ENCODE results near the gene STK36.

Gene STK36

DNA sequence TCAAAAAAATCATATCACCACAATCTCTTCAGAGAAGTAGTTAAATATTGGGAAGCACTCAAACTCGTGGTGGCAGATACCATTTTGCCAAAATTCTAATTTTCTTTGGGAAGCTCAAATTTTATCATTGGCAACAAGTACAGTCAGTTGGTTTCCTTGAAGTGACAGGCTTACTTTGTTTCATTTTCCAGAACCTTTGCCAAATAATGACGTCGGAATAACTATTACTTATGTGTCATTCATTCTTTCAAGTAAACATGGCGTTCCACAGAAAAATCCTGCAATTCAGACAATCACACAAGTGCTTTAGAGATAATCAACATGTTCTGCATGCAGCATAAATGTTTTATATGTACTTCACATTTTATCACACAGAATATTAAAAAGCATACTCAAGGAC is 44.2 kb downstream of the STK36 start:
- H3K27ac ChIP-seq: no peak overlapping the region
- peaks cover 26% of the 10 kb centered on the region for H3K36me3 ChIP-seq

DNA sequence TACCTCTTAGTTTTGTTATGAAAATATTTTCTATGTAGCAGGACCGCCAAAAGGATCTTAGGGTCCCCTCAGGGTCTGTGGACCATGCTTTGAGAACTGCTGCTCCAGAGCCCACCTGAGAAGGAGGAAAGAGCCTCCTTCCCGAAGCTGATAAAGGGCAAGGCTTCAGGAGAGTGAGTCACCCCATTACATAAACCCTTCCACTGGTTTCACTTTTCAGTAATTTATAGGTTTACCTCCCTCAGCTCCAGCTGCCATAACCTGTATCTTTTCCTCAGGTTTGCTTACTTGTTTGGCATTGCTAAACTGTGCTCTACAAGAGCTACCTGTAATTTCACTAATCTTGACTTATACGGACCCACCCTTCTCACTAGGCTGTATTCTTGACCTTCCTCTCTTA is 45.4 kb downstream of the STK36 start:
- DNase-seq: no peak
- H3K9me3 ChIP-seq (ENCODE audit: severe bottlenecking): no peaks in the 10 kb centered on the region
- H3K4me3 ChIP-seq (ENCODE audit: low read depth, low read length): no peak overlapping the region
- TF ChIP-seq, protein P1, sequence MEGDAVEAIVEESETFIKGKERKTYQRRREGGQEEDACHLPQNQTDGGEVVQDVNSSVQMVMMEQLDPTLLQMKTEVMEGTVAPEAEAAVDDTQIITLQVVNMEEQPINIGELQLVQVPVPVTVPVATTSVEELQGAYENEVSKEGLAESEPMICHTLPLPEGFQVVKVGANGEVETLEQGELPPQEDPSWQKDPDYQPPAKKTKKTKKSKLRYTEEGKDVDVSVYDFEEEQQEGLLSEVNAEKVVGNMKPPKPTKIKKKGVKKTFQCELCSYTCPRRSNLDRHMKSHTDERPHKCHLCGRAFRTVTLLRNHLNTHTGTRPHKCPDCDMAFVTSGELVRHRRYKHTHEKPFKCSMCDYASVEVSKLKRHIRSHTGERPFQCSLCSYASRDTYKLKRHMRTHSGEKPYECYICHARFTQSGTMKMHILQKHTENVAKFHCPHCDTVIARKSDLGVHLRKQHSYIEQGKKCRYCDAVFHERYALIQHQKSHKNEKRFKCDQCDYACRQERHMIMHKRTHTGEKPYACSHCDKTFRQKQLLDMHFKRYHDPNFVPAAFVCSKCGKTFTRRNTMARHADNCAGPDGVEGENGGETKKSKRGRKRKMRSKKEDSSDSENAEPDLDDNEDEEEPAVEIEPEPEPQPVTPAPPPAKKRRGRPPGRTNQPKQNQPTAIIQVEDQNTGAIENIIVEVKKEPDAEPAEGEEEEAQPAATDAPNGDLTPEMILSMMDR (IDR thresholded peaks at IDR 0.05; ENCODE audit: low read depth, low read length): no peak
- no peak overlapping the region for H3K27ac ChIP-seq
- no peaks in the 10 kb centered on the region for H3K27me3 ChIP-seq (ENCODE audit: insufficient read depth, low read depth, severe bottlenecking)
- H3K36me3 ChIP-seq: peaks cover 26% of the 10 kb centered on the region

More for the DNA sequence above, 44.2 kb downstream of the STK36 start:
- H3K9me3 ChIP-seq (ENCODE audit: severe bottlenecking): no peaks in the 10 kb centered on the region
- H3K4me3 ChIP-seq (ENCODE audit: low read depth, low read length): no peak overlapping the region
- TF ChIP-seq, protein P1 (IDR thresholded peaks at IDR 0.05; ENCODE audit: low read depth, low read length): no peak
- DNase-seq: no peak
- no peaks in the 10 kb centered on the region for H3K27me3 ChIP-seq (ENCODE audit: insufficient read depth, low read depth, severe bottlenecking)

DNA sequence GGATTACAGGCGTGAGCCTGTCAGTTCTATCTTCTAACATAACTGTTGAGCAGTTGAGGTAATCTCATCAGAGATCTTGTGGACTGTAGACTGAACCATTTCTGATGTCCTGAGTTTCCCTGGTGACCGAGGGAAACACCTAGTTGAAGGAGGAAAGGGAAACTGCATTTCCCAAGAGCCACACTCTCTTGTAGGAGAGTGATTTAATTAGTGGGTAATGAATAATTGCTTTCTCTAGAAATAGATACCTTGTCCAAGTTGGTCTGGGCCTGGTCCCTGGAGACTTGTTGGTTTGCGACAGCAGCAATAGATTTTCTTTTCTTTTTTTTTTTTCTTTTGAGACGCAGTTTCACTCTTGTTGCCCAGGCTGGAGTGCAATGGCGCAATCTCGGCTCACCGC is 46.2 kb downstream of the STK36 start:
- DNase-seq: no peak
- Histone ChIP-seq H3K36me3 (peaks cover 26% of the 10 kb centered on the region), H3K27me3 (ENCODE audit: insufficient read depth, low read depth, severe bottlenecking) (no peaks in the 10 kb centered on the region), H3K9me3 (ENCODE audit: severe bottlenecking) (no peaks in the 10 kb centered on the region), H3K27ac (no peak overlapping the region), H3K4me3 (ENCODE audit: low read depth, low read length) (no peak overlapping the region)
- TF ChIP-seq, protein P1 (IDR thresholded peaks at IDR 0.05; ENCODE audit: low read depth, low read length): no peak

DNA sequence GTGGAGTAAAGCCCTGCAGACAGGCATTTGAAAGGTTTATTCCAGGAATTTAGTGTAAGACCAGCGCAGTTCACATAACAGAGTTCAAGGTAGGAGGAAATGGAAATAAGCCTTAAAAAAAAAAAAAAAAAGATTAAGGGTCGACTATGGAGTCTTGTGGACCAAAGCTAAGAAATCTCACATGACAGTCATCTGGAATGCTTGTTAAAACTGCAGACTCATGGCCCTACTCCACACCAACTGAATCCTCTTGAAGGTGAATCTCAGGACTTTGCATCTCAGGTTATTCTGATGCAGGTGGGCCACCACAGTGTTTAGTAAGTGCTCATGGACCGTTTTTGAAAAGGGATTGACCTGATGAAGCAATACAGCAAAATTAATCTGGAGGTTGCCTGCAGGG is 47.6 kb downstream of the STK36 start:
- Histone ChIP-seq H3K4me3 (ENCODE audit: low read depth, low read length) (no peak overlapping the region), H3K27ac (no peak overlapping the region)
- DNase-seq: no peak

DNA sequence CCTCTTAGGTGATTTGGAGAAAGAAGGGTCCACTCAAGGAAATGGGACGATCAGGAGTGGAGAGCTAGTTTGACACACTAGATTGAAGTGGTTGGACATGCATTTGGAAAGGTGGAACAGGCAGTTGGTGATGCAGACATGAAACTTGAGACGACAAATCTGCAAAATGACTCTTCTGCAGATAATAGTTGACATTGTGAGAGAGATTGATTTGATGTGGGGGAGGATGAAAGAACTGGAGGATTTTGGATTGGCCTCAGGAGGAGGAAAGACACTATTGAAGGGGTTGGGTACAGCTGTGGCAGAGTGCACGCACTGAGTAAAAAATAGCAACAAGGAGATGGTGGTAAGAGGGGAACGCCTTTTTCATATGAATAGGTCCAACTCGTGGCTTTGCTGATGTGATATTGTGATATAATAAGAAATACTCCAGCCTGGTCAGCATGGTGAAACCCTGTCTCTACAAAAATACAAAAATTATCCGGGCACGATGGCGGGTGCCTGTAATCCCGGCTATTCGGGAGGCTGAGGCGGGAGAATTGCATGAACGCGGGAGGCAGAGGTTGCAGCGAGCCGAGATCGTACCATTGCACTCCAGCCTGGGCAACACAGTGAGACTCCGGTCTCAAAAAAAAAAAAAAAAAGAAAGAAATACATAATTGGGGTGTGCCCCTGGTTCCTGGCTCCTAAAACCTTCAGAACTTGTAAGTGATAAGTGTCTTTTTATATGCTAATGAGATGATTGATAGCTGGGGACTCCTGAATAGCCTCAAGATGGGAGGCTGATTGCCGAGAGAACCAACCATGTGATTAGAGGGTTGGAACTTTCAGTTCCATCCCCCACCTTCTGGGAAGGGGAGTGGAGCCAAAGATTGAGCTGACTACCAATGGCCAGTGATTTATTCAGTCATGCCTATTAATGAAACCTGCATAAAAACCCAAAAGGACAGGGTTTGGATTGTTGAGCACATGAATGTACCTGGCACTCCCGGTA is 48.5 kb downstream of the STK36 start:
- TF ChIP-seq, protein P1 (IDR thresholded peaks at IDR 0.05; ENCODE audit: low read depth, low read length): no peak
- Histone ChIP-seq H3K27me3 (ENCODE audit: insufficient read depth, low read depth, severe bottlenecking) (no peaks in the 10 kb centered on the region), H3K9me3 (ENCODE audit: severe bottlenecking) (no peaks in the 10 kb centered on the region), H3K27ac (no peak overlapping the region), H3K4me3 (ENCODE audit: low read depth, low read length) (no peak overlapping the region), H3K36me3 (peaks cover 23% of the 10 kb centered on the region)
- no peak for DNase-seq

More for the DNA sequence above, 47.6 kb downstream of the STK36 start:
- no peaks in the 10 kb centered on the region for H3K9me3 ChIP-seq (ENCODE audit: severe bottlenecking)
- peaks cover 28% of the 10 kb centered on the region for H3K36me3 ChIP-seq
- TF ChIP-seq, protein P1 (IDR thresholded peaks at IDR 0.05; ENCODE audit: low read depth, low read length): no peak
- no peaks in the 10 kb centered on the region for H3K27me3 ChIP-seq (ENCODE audit: insufficient read depth, low read depth, severe bottlenecking)
